NCI-H1436 treated with DMSO at 0.1 percent for 48 hours (cell line): Measurements from ENCODE around the gene CALML6.

Experiments used
- DNase-seq: peaks from one replicate; lab custom pipeline; 2025; lab: John Stamatoyannopoulos, UW

CALML6 gene

DNA sequence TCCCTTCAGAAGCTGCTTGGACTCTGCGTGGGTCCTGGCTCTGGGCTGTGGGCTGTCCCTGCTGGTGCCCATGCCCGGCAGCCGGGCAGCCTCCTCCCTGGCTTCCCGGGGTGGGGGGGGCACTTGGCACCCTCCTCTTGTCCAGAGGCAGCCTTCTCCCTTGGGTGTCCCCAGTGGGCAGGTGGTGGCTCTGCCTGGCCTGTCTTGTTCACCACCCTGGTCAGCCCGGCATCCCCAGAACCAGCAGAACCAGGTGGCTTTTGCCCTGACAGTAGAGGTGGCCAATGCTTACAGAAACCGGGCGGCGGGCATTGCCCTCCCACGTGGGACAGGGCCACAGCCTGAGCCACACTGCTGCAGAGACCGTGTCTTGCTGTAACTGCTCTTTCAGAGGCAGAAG lies 50.5 kb downstream of the CALML6 start:
- no peak for DNase-seq

- DNase-seq = no peak
Observed at GRCh38 chr1:1966071-1966740, 51.1 kb downstream of the CALML6 start.
